DND-41 (cell line): ENCODE results near the gene MAPK1.

Experiments
- ATAC-seq: fragments of 200-7000 bp; cut with Tn5 transposase; 3 replicates; pipeline ENCODE4 v1.9.1; 2021; ENCODE audit warnings: low read depth; ENCODE audit not compliant: insufficient read depth
- DNase-seq: peaks from one replicate; pipeline ENCODE4 v3.0.0-alpha.2; 2020
- H2AFZ ChIP-seq: 2 replicates; pipeline ENCODE4 v1.6.0; 2012; ENCODE audit warnings: low read depth, low read length
- H3K27ac ChIP-seq: 2 replicates; pipeline ENCODE4 v1.5.1; 2012; ENCODE audit warnings: low read length, inconsistent platforms
- H3K27me3 ChIP-seq: fragments of 200-600 bp; sonication (generic); 2 replicates; pipeline ENCODE4 v1.6.0; 2012; ENCODE audit warnings: low read length, mild to moderate bottlenecking, inconsistent platforms; ENCODE audit not compliant: insufficient read depth, poor library complexity
- H3K36me3 ChIP-seq: 2 replicates; pipeline ENCODE4 v1.5.1; 2012; ENCODE audit warnings: low read length, inconsistent platforms; ENCODE audit not compliant: insufficient read depth
- H3K4me1 ChIP-seq: 2 replicates; pipeline ENCODE4 v1.5.1; 2012; ENCODE audit warnings: mild to moderate bottlenecking, low read length; ENCODE audit not compliant: insufficient read depth
- H3K4me2 ChIP-seq: 2 replicates; pipeline ENCODE4 v1.6.0; 2012; ENCODE audit warnings: mild to moderate bottlenecking, moderate library complexity, low read length, inconsistent platforms; ENCODE audit not compliant: insufficient read depth
- H3K4me3 ChIP-seq, 2 experiments: fragments of 200-600 bp in 1 of 2; shearing (Covaris generic) in 1 of 2; 2 replicates each; pipeline ENCODE4 v1.5.1; 2012 to 2016; ENCODE audit warnings: inconsistent platforms in 2 of 2, low read length in 2 of 2, mild to moderate bottlenecking in 2 of 2, low read depth in 1 of 2, moderate library complexity in 1 of 2
- H3K79me2 ChIP-seq: 2 replicates; pipeline ENCODE4 v1.6.0; 2012; ENCODE audit warnings: low read length, inconsistent platforms; ENCODE audit not compliant: insufficient read depth
- H3K9ac ChIP-seq: 2 replicates; pipeline ENCODE4 v1.6.0; 2012; ENCODE audit warnings: low read depth, mild to moderate bottlenecking, inconsistent platforms, low read length, moderate library complexity
- H3K9me3 ChIP-seq: 2 replicates; pipeline ENCODE4 v1.5.1; 2012; ENCODE audit warnings: low read length, moderate library complexity, mild to moderate bottlenecking, inconsistent platforms; ENCODE audit not compliant: insufficient read depth, severe bottlenecking
- H4K20me1 ChIP-seq: 2 replicates; pipeline ENCODE4 v1.6.0; 2012; ENCODE audit warnings: low read length; ENCODE audit not compliant: insufficient read depth
- CTCF ChIP-seq: IDR thresholded peaks from 2 replicates; pipeline ENCODE4 v1.5.1; 2012; ENCODE audit warnings: borderline replicate concordance, low read length, moderate library complexity, mild to moderate bottlenecking; ENCODE audit not compliant: poor library complexity, severe bottlenecking; ENCODE audit errors: extremely low read depth
- EZH2 ChIP-seq: IDR thresholded peaks from 3 replicates; pipeline ENCODE4 v1.6.1; 2012; ENCODE audit warnings: borderline replicate concordance, low read depth, mild to moderate bottlenecking, moderate library complexity, low read length, inconsistent platforms; ENCODE audit not compliant: severe bottlenecking

The MAPK1 gene

GRCh38 chr22:21711851-21712250 is 155.6 kb downstream of the MAPK1 start:
- no peak for DNase-seq
- Histone ChIP-seq H3K79me2 (peaks cover 32% of the 10 kb centered on the region), H3K27ac (no peak overlapping the region), H2AFZ (no peak overlapping the region), H3K4me2 (no peak overlapping the region), H3K4me1 (no peaks in the 10 kb centered on the region), H3K9me3 (no peaks in the 10 kb centered on the region), H3K36me3 (peaks cover 48% of the 10 kb centered on the region), H3K9ac (no peak overlapping the region), H3K27me3 (no peaks in the 10 kb centered on the region), H3K4me3 (no peak overlapping the region), H4K20me1 (peaks cover 21% of the 10 kb centered on the region)
- ATAC-seq: no peak
- TF ChIP-seq CTCF (no peak), EZH2 (no peak)

GRCh38 chr22:21710156-21710555 is 157.3 kb downstream of the MAPK1 start:
- Histone ChIP-seq H4K20me1 (peaks cover 21% of the 10 kb centered on the region), H3K4me1 (no peaks in the 10 kb centered on the region), H3K9me3 (no peaks in the 10 kb centered on the region), H3K79me2 (peaks cover 32% of the 10 kb centered on the region), H3K36me3 (peaks cover 54% of the 10 kb centered on the region), H2AFZ (no peak overlapping the region), H3K4me3 (no peak overlapping the region), H3K27ac (no peak overlapping the region), H3K27me3 (no peaks in the 10 kb centered on the region), H3K9ac (no peak overlapping the region), H3K4me2 (no peak overlapping the region)
- TF ChIP-seq EZH2: no peak
- TF ChIP-seq CTCF: no peak
- ATAC-seq (no peak), DNase-seq (no peak)

GRCh38 chr22:21709688-21710087 is 157.8 kb downstream of the MAPK1 start:
- DNase-seq: no peak

More at GRCh38 chr22:21709688-21710087, 157.8 kb downstream of the MAPK1 start:
- H3K4me3 ChIP-seq: no peak overlapping the region
- H3K27me3 ChIP-seq: no peaks in the 10 kb centered on the region
- H3K4me2 ChIP-seq: no peak overlapping the region
- no peak overlapping the region for H2AFZ ChIP-seq
- H3K4me1 ChIP-seq: no peaks in the 10 kb centered on the region
- H3K9me3 ChIP-seq: no peaks in the 10 kb centered on the region
- H3K9ac ChIP-seq: no peak overlapping the region
- no peak overlapping the region for H3K27ac ChIP-seq
- no peak for ATAC-seq
- TF ChIP-seq CTCF (no peak), EZH2 (no peak)
- H3K79me2 ChIP-seq: peaks cover 29% of the 10 kb centered on the region
- H3K36me3 ChIP-seq: peaks cover 53% of the 10 kb centered on the region
- H4K20me1 ChIP-seq: peaks cover 19% of the 10 kb centered on the region
